Ishikawa (cell line): ENCODE measurements around the gene DMD.

Experiments
- EP300 ChIP-seq: IDR thresholded peaks from 2 replicates; pipeline ENCODE4 v1.6.1; 2012; ENCODE audit warnings: borderline replicate concordance
- MAX ChIP-seq: IDR thresholded peaks from 2 replicates; pipeline ENCODE4 v1.6.1; 2012
- RAD21 ChIP-seq: IDR thresholded peaks from 2 replicates; pipeline ENCODE4 v1.6.1; 2012; ENCODE audit warnings: low read depth
- TF ChIP-seq, protein P1 (sequence below): IDR thresholded peaks from 2 replicates; pipeline ENCODE4 v1.6.1; 2012

DNA sequence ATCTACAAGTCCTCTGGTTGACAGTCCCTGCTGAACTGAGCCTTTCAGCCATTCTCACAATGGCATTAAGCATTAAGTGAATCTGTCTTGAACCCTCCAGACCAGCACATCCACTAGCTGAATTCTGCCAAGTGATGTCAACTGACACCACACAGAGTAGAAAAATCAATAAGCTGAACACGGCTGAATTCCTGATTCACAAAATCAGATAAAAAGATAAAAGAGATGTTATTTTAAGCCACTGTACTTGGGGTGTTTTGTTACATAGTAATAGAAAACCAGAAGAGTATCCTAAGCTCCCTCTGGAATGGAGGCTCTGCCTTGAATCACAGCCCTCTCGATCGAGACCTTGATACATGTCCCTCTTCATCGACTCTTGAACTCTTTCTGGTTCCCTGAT, 336.5 kb downstream of the DMD start:
- TF ChIP-seq MAX, result no peak
- TF ChIP-seq RAD21, result no peak
- TF ChIP-seq, protein P1, sequence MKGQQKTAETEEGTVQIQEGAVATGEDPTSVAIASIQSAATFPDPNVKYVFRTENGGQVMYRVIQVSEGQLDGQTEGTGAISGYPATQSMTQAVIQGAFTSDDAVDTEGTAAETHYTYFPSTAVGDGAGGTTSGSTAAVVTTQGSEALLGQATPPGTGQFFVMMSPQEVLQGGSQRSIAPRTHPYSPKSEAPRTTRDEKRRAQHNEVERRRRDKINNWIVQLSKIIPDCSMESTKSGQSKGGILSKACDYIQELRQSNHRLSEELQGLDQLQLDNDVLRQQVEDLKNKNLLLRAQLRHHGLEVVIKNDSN, result no peak
- no peak for TF ChIP-seq EP300
